Inflammatory macrophage treated with lipopolysaccharide for 1 hour (primary cell): ENCODE data around the gene RNU11.
"Not testable (repeated sequence)": the region's sequence is repeated elsewhere in the genome, so short reads cannot be mapped to it uniquely, and the experiment has no call there.

Experiments
- DNase-seq, 2 donors: peaks; one replicate each; pipeline ENCODE4 v3.0.0-alpha.2; 2020 to 2022

RNU11 gene

GRCh38 chr1:28663871-28664470, 15.6 kb downstream of the RNU11 start:
- DNase-seq = no peak

DNA sequence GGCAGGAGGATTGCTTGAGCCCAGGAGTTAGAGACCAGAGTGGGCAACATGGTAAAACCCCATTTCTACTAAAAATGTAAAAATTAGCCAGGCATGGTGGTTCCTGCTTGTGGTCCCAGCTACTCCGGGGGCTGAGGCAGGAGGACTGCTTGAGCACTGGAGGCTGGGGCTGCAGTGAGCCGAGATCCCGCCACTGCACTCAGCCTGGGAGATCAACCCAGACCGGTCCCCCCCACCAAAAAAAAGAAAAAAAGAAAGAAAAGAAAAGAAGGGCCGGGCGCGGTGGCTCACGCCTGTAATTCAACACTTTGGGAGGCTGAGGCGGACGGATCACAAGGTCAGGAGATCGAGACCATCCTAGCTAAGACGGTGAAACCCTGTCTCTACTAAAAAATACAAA, 18.4 kb downstream of the RNU11 start:
- no peak for DNase-seq

- DNase-seq = peak; percentile 77 to 87
Measured at GRCh38 chr1:28668191-28668955, 20.0 kb downstream of the RNU11 start, which contains the start of gene GMEB1. TSS of gene GMEB1 (plus strand) at chr1:28668784. CDS start at chr1:28683613, 14,829 bp downstream.

GRCh38 chr1:28668956-28669723, 20.7 kb downstream of the RNU11 start:
- peak; percentile 30 to 39 for DNase-seq

GRCh38 chr1:28671254-28671780, 22.9 kb downstream of the RNU11 start:
- DNase-seq = no peak

- DNase-seq = not testable (repeated sequence)
Measured at GRCh38 chr1:28672971-28673370, 24.6 kb downstream of the RNU11 start.

DNA sequence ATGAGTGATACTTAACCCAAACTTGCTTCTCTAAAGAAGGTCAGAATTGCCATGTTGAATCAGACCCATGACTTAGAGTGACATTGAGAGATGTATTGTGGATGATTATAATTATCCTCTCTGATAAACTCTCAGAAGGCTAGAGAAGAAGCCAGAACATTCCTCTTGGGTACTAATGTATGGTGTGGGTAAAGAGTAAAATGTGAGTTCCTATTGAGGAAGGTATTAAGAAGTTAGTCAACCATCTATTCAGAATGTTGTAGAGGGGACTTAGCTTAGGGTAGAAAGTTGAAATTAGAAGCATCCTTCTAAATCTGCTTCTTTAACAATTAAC, 27.5 kb downstream of the RNU11 start:
- no peak for DNase-seq

DNA sequence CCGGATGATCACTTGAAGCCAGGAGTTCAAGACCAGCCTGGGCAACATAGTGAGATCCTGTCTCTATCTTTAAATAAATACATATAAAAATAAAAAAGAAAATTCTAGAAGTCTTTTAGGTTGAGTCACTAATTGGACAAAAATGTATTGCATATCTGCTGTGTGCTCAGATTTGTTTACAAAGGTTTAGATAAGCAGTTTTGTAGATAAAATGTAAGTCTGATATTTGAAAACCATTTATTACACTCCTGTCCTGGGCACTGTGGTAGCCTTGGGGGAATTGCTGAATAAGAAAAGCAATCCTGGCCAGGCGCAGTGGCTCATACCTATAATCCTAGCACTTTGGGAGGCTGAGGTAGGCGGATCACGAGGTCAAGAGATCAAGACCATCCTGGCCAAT, 31.8 kb downstream of the RNU11 start:
- no peak for DNase-seq

GRCh38 chr1:28682840-28683239, 34.4 kb downstream of the RNU11 start:
- no peak for DNase-seq

- no peak for DNase-seq
Measured at GRCh38 chr1:28684937-28685336, 36.5 kb downstream of the RNU11 start.

DNA sequence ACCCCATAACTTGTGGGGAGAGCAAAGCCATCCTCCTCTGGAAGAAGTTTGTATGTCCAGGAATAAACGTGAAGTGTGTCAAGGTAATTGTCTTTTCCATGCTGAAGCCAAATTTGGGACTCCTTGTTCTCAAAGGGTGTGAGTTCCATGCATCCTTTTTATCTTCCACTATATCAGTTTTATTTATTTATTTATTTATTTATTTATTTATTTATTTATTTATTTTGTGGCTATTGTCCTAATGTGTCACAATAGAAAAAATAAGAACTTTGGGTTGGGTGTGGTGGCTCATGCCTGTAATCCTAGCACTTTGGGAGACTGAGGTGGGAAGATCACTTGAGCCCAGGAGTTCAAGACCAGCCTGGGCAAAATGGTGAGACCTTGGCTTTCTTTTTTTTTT, 43.2 kb downstream of the RNU11 start:
- not testable (repeated sequence) for DNase-seq
